DOHH2 (cell line): ENCODE results near the gene VPS51.

ENCODE experiments used
- CTCF ChIP-seq: fragments of 200-600 bp; sonication (generic); IDR thresholded peaks from one replicate; pipeline ENCODE4 v1.5.1; 2014; ENCODE audit warnings: antibody characterized with exemption, mild to moderate bottlenecking, low read depth, low read length; ENCODE audit not compliant: poor library complexity, severe bottlenecking
- EZH2phosphoT487 ChIP-seq: fragments of 200-600 bp; sonication (generic); IDR thresholded peaks from 2 replicates; pipeline ENCODE4 v1.6.1; 2017; ENCODE audit warnings: borderline replicate concordance, mild to moderate bottlenecking, antibody characterized with exemption, low read length, moderate library complexity, mixed read lengths

- TF ChIP-seq CTCF (no peak), EZH2phosphoT487 (no peak)
Observed at GRCh38 chr11:65113361-65113756, 17.3 kb downstream of the VPS51 start.
